Activated B cell treated with CpG ODN at 0.5 μM for 24 hours (primary cell): ENCODE measurements around the gene RDM1. TPM values are rescaled to one million over a fixed set of nuclear protein-coding genes. Genes with fewer than 3 reads are reported as not detected.

ENCODE experiments used
- ATAC-seq: fragments of 200-7000 bp; cut with Tn5 transposase; one replicate; pipeline ENCODE4 v1.10.0; 2021; ENCODE audit warnings: low read depth, mild to moderate bottlenecking, moderate library complexity
- CTCF ChIA-PET: fragments of 350-600 bp; sonication (Branson Sonifier 250); formaldehyde crosslinking; loops from one replicate; lab custom pipeline; 2021; ENCODE audit warnings: antibody characterized with exemption; lab: Charles Lee
- POLR2A ChIA-PET: fragments of 350-600 bp; sonication (Branson Sonifier 250); formaldehyde crosslinking; loops from one replicate; lab custom pipeline; 2021; ENCODE audit warnings: antibody characterized with exemption; lab: Charles Lee
- DNase-seq: peaks from one replicate; pipeline ENCODE4 v3.0.0; 2022
- H3K27ac Mint-ChIP-seq: one replicate; pipeline ENCODE4 v1.8.0; 2020; ENCODE audit warnings: mixed read lengths
- H3K27me3 Mint-ChIP-seq: one replicate; pipeline ENCODE4 v1.8.0; 2021; ENCODE audit warnings: mixed read lengths
- H3K36me3 Mint-ChIP-seq: one replicate; pipeline ENCODE4 v1.8.0; 2021; ENCODE audit warnings: low read depth, mixed read lengths
- H3K4me1 Mint-ChIP-seq: one replicate; pipeline ENCODE4 v1.8.0; 2021; ENCODE audit warnings: mixed read lengths
- H3K4me3 Mint-ChIP-seq: one replicate; pipeline ENCODE4 v1.8.0; 2020; ENCODE audit warnings: mild to moderate bottlenecking, mixed read lengths
- H3K9me3 Mint-ChIP-seq: one replicate; pipeline ENCODE4 v1.8.0; 2020; ENCODE audit warnings: mixed read lengths
- intact Hi-C: fragments of 100-400 bp; cut with micrococcal nuclease; formaldehyde crosslinking; loops from one replicate; pipeline ENCODE4 v1.15.1; 2024
- total RNA-seq: library from RNA; stranded (reverse); gene quantifications from 2 replicates; pipeline ENCODE4 v1.2.3, GENCODE V29; 2022
- TF ChIP-seq, protein P1 (sequence below): fragments of 200-600 bp; IDR thresholded peaks from one replicate; pipeline ENCODE4 v1.8.0; 2022; ENCODE audit warnings: antibody characterized with exemption, mild to moderate bottlenecking

RDM1 gene
- total RNA-seq, 1 donor from 2014 or later, result not detected

DNA sequence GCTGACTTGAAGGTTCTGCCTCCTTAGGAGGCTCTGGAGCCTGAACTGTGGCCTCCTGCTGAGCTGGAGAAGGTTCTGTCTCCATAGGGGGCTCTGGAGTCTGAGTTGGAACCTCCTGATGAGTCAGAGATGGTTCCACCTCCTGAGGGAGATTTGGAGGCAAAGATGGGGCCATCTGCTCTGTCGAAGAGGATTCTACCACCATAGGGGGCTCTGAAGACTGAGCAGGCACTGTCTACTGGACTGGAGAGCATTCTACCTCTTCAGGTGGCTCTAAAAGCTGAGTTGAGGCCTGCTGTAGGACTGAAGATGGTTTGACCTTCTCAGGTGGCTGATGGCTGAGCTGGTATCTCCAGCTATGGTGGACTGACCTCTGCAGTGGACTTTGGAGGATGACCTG is 16.2 kb downstream of the RDM1 start:
- CTCF ChIA-PET, result no interaction called here
- DNase-seq (no peak), ATAC-seq (no peak)
- no peaks in the 10 kb centered on the region for H3K27me3 Mint-ChIP-seq
- no peak overlapping the region for H3K27ac Mint-ChIP-seq
- POLR2A ChIA-PET, result no interaction called here
- intact Hi-C loops, result no loop called here
- H3K36me3 Mint-ChIP-seq, result no peaks in the 10 kb centered on the region
- no peaks in the 10 kb centered on the region for H3K4me1 Mint-ChIP-seq
- H3K4me3 Mint-ChIP-seq, result no peak overlapping the region
- H3K9me3 Mint-ChIP-seq, result no peaks in the 10 kb centered on the region
- TF ChIP-seq, protein P1, sequence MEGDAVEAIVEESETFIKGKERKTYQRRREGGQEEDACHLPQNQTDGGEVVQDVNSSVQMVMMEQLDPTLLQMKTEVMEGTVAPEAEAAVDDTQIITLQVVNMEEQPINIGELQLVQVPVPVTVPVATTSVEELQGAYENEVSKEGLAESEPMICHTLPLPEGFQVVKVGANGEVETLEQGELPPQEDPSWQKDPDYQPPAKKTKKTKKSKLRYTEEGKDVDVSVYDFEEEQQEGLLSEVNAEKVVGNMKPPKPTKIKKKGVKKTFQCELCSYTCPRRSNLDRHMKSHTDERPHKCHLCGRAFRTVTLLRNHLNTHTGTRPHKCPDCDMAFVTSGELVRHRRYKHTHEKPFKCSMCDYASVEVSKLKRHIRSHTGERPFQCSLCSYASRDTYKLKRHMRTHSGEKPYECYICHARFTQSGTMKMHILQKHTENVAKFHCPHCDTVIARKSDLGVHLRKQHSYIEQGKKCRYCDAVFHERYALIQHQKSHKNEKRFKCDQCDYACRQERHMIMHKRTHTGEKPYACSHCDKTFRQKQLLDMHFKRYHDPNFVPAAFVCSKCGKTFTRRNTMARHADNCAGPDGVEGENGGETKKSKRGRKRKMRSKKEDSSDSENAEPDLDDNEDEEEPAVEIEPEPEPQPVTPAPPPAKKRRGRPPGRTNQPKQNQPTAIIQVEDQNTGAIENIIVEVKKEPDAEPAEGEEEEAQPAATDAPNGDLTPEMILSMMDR, result no peak

- Mint-ChIP-seq H3K4me3 (no peak overlapping the region), H3K27ac (no peak overlapping the region), H3K36me3 (no peaks in the 10 kb centered on the region), H3K9me3 (no peaks in the 10 kb centered on the region), H3K4me1 (no peaks in the 10 kb centered on the region), H3K27me3 (no peaks in the 10 kb centered on the region)
- POLR2A ChIA-PET, result no interaction called here
- TF ChIP-seq, protein P1, result no peak
- no peak for DNase-seq
- intact Hi-C loops, result no loop called here
- CTCF ChIA-PET, result no interaction called here
- ATAC-seq, result no peak
Measured at GRCh38 chr17:35913609-35914008, 17.0 kb downstream of the RDM1 start.

GRCh38 chr17:35912942-35913341 is 17.6 kb downstream of the RDM1 start:
- POLR2A ChIA-PET, result no interaction called here
- Mint-ChIP-seq H3K36me3 (no peaks in the 10 kb centered on the region), H3K27me3 (no peaks in the 10 kb centered on the region), H3K27ac (no peak overlapping the region), H3K9me3 (no peaks in the 10 kb centered on the region), H3K4me1 (no peaks in the 10 kb centered on the region), H3K4me3 (no peak overlapping the region)
- no peak for ATAC-seq
- CTCF ChIA-PET, result no interaction called here
- intact Hi-C loops, result no loop called here
- DNase-seq, result no peak
- TF ChIP-seq, protein P1, result no peak

DNA sequence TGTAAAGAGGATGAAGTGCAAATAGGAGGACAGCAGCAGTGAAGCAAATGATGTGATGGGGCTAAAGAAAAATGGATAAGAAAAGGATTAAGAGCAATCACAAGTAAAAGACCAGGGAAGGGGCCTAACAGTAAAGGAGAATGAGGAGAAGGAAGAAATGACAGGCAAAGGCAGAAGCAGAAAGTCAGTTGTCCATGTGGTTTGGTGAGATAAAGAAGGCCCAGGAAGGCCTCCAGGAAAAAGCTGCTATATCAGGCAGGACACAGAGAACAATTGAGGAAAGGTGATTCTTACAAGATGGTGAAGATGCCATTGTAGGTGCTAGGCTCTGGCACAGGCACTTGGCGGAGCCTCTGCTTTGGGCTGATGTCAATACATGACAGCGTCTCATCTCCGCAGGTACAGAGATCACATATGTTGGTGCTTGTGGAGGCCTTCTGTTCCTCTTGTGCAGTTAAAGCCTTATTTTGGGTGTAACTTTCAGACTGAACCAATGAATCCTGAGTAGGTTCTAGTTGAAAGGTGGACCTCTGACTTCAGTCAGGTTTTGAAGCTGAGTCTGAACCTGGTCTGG is 18.1 kb downstream of the RDM1 start:
- no peak for DNase-seq
- Mint-ChIP-seq H3K27ac (no peak overlapping the region), H3K4me1 (no peaks in the 10 kb centered on the region), H3K9me3 (no peaks in the 10 kb centered on the region), H3K4me3 (no peak overlapping the region), H3K36me3 (no peaks in the 10 kb centered on the region), H3K27me3 (no peaks in the 10 kb centered on the region)
- ATAC-seq, result no peak
- intact Hi-C loops, result no loop called here
- ChIA-PET POLR2A (no interaction called here), CTCF (no interaction called here)
- TF ChIP-seq, protein P1, result no peak

DNA sequence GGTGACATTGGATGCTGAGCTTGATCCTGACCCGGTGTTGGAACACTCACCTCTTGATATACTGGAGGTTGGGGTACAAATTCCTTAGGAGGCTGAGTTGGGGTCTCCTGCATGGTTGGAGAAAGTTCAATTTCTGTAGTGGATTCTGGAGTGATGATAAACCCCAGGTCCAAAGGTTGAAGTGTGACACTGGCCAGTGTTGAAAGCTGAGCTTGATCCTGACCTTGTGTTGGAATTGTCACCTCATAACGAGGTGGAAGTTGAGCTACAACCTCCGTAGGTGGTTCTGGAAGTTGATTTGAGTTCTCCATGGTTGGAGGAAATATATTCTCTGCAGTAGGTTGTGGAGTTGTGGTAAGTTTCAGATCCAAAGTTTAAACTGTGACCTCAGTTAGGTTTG is 21.2 kb downstream of the RDM1 start:
- no peak for ATAC-seq
- Mint-ChIP-seq H3K4me3 (no peak overlapping the region), H3K4me1 (no peaks in the 10 kb centered on the region), H3K27me3 (no peaks in the 10 kb centered on the region), H3K9me3 (no peaks in the 10 kb centered on the region), H3K27ac (no peak overlapping the region), H3K36me3 (no peaks in the 10 kb centered on the region)
- intact Hi-C loops, result no loop called here
- POLR2A ChIA-PET, result no interaction called here
- DNase-seq, result no peak
- CTCF ChIA-PET, result no interaction called here
- TF ChIP-seq, protein P1, result no peak
